HG03159 (cell line): ENCODE measurements around the gene PDE9A.
"Not testable (repeated sequence)": the region's sequence is repeated elsewhere in the genome, so short reads cannot be mapped to it uniquely, and the experiment has no call there.

ENCODE experiments used
- ATAC-seq: cut with Tn5 transposase; IDR thresholded peaks from one replicate; pipeline ENCODE4 v1.9.1; 2021; ENCODE audit warnings: mild to moderate bottlenecking, moderate library complexity; ENCODE audit not compliant: unreplicated experiment

Gene PDE9A

GRCh38 chr21:42785666-42786427 lies 132.4 kb downstream of the PDE9A start:
- no peak for ATAC-seq

GRCh38 chr21:42786884-42787283 lies 133.5 kb downstream of the PDE9A start:
- no peak for ATAC-seq

GRCh38 chr21:42787613-42788012 lies 134.2 kb downstream of the PDE9A start:
- ATAC-seq = no peak

- ATAC-seq = no peak
Measured at GRCh38 chr21:42790520-42791065, 137.2 kb downstream of the PDE9A start.

DNA sequence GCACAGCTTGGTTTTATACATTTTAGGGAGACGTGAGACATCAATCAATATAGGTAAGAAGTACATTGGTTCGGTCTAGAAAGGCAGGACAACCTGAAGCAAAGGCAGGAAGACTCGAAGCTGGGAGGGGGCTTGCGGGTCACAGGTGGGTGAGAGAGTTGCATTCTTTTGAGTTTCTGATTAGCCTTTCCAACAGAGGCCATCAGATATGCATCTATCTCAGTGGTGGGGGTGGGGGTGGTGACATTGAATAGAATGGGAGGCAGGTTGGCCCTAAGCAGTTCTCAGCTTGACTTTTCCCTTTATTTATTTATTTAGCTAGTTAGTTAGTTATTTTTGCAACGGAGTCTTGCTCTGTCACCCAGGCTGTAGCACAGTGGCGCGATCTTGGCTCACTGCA lies 140.4 kb downstream of the PDE9A start:
- ATAC-seq = no peak

- no peak for ATAC-seq
Measured at GRCh38 chr21:42794551-42794950, 141.1 kb downstream of the PDE9A start.

DNA sequence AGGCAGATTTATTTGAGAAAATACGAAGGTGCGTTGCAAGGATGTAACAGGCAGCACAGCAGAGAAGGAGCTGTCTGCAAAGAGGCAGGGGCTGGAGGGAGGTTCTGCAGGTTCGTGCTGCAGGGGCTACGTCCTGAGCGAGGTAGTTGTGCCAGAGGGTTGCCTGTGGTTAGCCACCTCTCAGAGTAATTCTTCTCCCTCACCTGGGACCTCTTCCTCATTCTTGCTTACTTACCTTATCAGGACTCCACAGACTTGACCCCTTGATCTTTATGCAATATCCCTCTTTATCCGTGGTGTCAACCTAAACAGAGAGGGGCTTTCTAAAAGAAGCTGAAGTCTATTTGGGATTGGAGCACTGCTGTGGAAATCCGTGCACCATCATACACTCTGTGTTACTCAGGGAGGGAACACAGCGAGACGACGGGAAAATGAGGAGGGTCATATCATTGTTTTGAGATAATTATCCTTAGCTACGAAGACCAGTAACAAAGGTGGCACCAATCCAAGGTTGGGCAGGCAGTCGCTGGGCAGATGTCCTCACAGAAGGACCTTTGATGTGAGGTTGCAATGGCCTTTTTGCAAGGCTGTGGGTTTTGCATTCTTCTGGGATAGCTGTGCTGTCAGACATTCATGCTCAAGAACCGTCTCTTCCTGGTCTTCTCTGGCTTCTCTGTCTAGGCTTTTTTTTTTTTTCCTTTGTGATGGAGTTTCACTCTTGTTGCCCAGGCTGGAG lies 143.1 kb downstream of the PDE9A start:
- ATAC-seq = no peak

- no peak for ATAC-seq
Measured at GRCh38 chr21:42797522-42797921, 144.1 kb downstream of the PDE9A start.

DNA sequence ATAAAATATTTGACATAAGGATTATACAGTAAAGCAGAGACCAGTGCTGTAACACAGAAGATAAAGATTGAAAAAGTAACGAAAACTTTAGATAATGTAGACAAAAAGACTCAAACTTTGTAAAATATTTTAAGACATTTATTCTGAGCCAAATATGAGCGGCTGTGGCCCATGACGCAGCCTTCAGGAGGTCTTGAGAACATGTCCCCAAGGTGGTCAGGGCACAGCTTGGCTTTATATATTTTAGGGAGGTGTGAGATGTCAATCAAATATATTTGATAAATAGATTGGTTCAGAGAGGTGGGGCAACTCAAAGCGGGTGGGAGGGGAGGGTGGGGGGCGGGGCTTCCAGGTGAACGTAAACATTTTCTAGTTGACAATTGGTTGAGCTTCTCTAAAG lies 144.7 kb downstream of the PDE9A start:
- ATAC-seq = no peak

GRCh38 chr21:42799516-42799915 lies 146.1 kb downstream of the PDE9A start:
- ATAC-seq = no peak

DNA sequence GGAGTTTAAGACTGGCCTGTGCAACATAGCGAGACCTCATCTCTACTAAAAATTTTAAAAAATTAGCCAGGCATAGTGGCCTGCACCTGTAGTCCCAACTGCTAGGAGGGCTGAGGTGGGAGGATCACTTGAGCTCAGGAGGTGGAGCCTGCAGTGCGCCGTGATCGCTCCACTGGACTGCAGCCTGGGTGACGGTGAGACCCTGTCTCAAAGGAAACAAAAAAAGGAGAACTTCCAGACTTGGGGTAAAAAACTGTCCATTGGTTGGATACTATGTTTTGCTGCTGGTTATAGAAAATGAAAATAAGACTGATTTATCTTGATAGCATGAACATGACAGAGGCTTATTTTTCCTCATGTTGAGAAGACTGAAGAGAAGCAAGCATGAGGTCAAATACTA lies 146.5 kb downstream of the PDE9A start:
- ATAC-seq = no peak

DNA sequence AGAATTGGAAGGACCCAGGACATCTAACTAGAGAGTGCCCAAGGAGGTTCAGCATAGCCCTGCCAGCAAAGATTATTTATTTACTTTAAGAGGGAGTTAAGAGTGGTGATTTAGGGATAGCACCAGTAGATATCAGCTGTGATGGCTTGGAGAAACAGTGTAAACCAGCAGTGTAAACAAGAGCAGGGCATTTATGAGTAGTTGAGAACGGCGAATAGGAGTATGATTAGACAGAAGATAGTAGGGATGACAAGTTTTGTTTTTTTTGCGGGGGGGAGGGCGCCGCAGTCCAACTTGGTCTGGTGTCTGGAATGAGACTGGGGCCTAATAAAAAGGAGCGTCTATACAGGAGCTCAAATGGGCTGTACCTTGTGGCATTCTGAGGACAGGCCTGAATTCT lies 148.2 kb downstream of the PDE9A start:
- not testable (repeated sequence) for ATAC-seq

- no peak for ATAC-seq
Measured at GRCh38 chr21:42806509-42807140, 153.2 kb downstream of the PDE9A start.

- ATAC-seq = not testable (repeated sequence)
Measured at GRCh38 chr21:42807293-42807895, 154.0 kb downstream of the PDE9A start.

- no peak for ATAC-seq
Measured at GRCh38 chr21:42807938-42808613, 154.7 kb downstream of the PDE9A start.

GRCh38 chr21:42809171-42809570 lies 155.8 kb downstream of the PDE9A start:
- ATAC-seq = no peak

- no peak for ATAC-seq
Measured at GRCh38 chr21:42809577-42810475, 156.4 kb downstream of the PDE9A start.

DNA sequence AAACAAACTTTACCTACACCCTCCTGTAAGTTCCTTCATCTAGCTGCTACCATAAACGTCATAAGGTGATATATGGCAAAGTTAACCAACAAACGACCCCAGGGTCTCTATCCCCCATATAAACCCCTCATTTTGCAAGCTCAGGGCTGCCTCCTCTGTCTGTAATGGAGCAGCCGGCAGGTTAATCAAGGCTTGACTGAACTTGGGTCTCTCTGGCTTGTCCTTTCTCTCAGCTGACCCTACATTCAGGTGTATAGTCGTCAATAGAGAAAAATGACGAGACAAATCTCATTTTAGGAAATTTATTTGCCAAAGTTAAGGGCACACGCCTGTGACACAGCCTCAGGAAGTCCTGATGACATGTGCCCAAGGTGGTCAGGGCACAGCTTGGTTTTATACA lies 158.5 kb downstream of the PDE9A start:
- no peak for ATAC-seq

GRCh38 chr21:42812528-42813241 lies 159.3 kb downstream of the PDE9A start:
- ATAC-seq = not testable (repeated sequence)
